ENCODE results near the gene SIRT3.
"Not testable (repeated sequence)": the region's sequence is repeated elsewhere in the genome, so short reads cannot be mapped to it uniquely, and the experiment has no call there.

The SIRT3 gene

GRCh38 chr11:240315-240714 is 4.2 kb upstream of the SIRT3 start:
- no peak for DNase-seq

GRCh38 chr11:238346-238745 is 2.2 kb upstream of the SIRT3 start:
- not testable (repeated sequence) for DNase-seq

GRCh38 chr11:236774-237767 is 929 bp upstream of the SIRT3 start, which contains the start of gene PSMD13:
PSMD13 (plus strand) TSS chr11:236976; CDS start chr11:237050, 74 bp downstream.
- DNase-seq, result peak; percentile 76 to 92 (median 82)

GRCh38 chr11:235609-235996 is 539 bp downstream of the SIRT3 start:
- peak in 1 of 6 experiments; percentile 61 for DNase-seq

- DNase-seq, result no peak
Observed at GRCh38 chr11:235180-235579, 962 bp downstream of the SIRT3 start.

GRCh38 chr11:232783-233565 is 3.2 kb downstream of the SIRT3 start:
- DNase-seq, result no peak

GRCh38 chr11:230431-230830 is 5.7 kb downstream of the SIRT3 start:
- no peak for DNase-seq

GRCh38 chr11:227824-228379 is 8.2 kb downstream of the SIRT3 start:
- DNase-seq, result no peak

GRCh38 chr11:225734-226453 is 10.2 kb downstream of the SIRT3 start:
- no peak for DNase-seq

- no peak for DNase-seq
Observed at GRCh38 chr11:224424-224823, 11.7 kb downstream of the SIRT3 start.

- no peak for DNase-seq
Observed at GRCh38 chr11:223884-224283, 12.3 kb downstream of the SIRT3 start.

- no peak for DNase-seq
Observed at GRCh38 chr11:223026-223789, 12.9 kb downstream of the SIRT3 start.

GRCh38 chr11:221998-222789 is 13.9 kb downstream of the SIRT3 start:
- no peak for DNase-seq

GRCh38 chr11:221539-221938 is 14.6 kb downstream of the SIRT3 start:
- no peak for DNase-seq

GRCh38 chr11:220641-221215 is 15.4 kb downstream of the SIRT3 start:
- not testable (repeated sequence) for DNase-seq

GRCh38 chr11:218815-219593 is 17.1 kb downstream of the SIRT3 start:
- no peak for DNase-seq

- DNase-seq, result no peak
Observed at GRCh38 chr11:217704-218103, 18.4 kb downstream of the SIRT3 start.

- no peak for DNase-seq
Observed at GRCh38 chr11:216081-216974, 19.8 kb downstream of the SIRT3 start.

- DNase-seq, result no peak
Observed at GRCh38 chr11:215581-216037, 20.5 kb downstream of the SIRT3 start.
